Measurements from ENCODE around the gene ACO2. TPM values are rescaled to one million over a fixed set of nuclear protein-coding genes. Genes with fewer than 3 reads are reported as not detected.

Gene ACO2
- total RNA-seq, 1 experiment from 2014 or later = 76.7 TPM

DNA sequence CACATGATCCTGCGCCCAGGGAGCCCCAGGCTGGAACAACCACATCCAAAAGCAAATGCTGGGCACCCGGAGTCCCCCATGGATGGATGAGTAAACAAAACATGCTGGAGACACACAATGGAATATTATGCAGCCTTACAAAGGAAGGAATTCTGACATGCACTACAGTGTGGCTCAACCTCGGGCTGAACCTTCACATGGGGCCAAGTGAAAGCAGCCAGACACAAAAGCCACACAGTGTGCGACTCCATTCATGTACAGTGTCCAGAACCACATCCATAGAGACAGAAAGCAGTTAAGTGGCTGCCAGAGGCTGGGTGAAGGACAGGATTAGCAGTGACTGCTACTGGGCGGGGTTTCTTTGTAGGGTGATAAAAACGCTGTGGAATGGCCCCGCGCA, 65.3 kb downstream of the ACO2 start:
- no peak overlapping the region for H2AFZ ChIP-seq
- H3K9me3 ChIP-seq (ENCODE audit: insufficient read depth, low read depth) = no peaks in the 10 kb centered on the region
- H3K27me3 ChIP-seq (ENCODE audit: insufficient read depth, low read depth) = no peaks in the 10 kb centered on the region
- DNase-seq = no peak
- H3K4me1 ChIP-seq (replicated peaks; ENCODE audit: insufficient read depth) = no peaks in the 10 kb centered on the region
- ChIA-PET POLR2A (ENCODE audit: unreplicated experiment) (interaction anchor here (0.7 kb wide), 2 partner anchors 55 to 533 kb away, joined by 3 to 7 read pairs; partner anchors contain the start of gene PMM1), CTCF (no interaction called here)
- intact Hi-C loops (cut with micrococcal nuclease; ENCODE audit: unreplicated experiment) = no loop called here
- no TSS peak for BruUV-seq (replicated peaks)
- peaks cover 23% of the 10 kb centered on the region for H3K79me2 ChIP-seq (ENCODE audit: low read depth)
- no peak overlapping the region for H3K4me2 ChIP-seq
- peaks cover 77% of the 10 kb centered on the region for H4K20me1 ChIP-seq (ENCODE audit: insufficient read depth)
- TF ChIP-seq, protein P1, sequence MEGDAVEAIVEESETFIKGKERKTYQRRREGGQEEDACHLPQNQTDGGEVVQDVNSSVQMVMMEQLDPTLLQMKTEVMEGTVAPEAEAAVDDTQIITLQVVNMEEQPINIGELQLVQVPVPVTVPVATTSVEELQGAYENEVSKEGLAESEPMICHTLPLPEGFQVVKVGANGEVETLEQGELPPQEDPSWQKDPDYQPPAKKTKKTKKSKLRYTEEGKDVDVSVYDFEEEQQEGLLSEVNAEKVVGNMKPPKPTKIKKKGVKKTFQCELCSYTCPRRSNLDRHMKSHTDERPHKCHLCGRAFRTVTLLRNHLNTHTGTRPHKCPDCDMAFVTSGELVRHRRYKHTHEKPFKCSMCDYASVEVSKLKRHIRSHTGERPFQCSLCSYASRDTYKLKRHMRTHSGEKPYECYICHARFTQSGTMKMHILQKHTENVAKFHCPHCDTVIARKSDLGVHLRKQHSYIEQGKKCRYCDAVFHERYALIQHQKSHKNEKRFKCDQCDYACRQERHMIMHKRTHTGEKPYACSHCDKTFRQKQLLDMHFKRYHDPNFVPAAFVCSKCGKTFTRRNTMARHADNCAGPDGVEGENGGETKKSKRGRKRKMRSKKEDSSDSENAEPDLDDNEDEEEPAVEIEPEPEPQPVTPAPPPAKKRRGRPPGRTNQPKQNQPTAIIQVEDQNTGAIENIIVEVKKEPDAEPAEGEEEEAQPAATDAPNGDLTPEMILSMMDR (conservative IDR thresholded peaks at IDR 0.05) = no peak
- TF ChIP-seq EZH2 (IDR thresholded peaks at IDR 0.05; ENCODE audit: low read depth) = no peak
- H3K4me3 ChIP-seq = no peak overlapping the region
- H3K27ac ChIP-seq = no peak overlapping the region
- H3K9me2 ChIP-seq (ENCODE audit: insufficient read depth) = no peaks in the 10 kb centered on the region
- peaks cover 19% of the 10 kb centered on the region; the same call in 1 of the 2 replicates for H3K36me3 ChIP-seq (ENCODE audit: low read depth)
- peaks cover 60% of the 10 kb centered on the region for H3F3A ChIP-seq (ENCODE audit: insufficient read depth, low read depth)

DNA sequence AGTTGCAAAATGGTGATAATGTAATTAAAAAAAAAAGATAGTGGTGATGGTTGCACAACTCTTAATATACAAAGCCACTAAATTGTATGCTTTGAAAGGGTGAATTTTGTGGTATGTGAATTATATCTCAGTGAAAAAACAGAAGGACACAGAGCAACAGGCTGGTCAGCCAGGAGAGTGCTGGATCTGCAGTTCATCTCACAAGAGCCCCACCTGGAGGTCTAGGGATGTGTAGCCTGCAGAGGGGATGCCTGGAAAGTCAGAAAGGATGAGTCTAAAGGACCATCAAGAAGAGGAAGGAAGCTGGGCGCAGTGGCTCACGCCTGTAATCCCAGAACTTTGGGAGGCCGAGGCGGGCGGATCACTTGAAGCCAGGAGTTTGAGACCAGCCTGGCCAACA, 66.3 kb downstream of the ACO2 start:
- ChIA-PET POLR2A (ENCODE audit: unreplicated experiment) (no interaction called here), CTCF (interaction anchor here (0.6 kb wide), 2 partner anchors 19 to 20 kb away, joined by 3 read pairs; no protein-coding TSS in a partner anchor)
- no peaks in the 10 kb centered on the region for H3K4me1 ChIP-seq (replicated peaks; ENCODE audit: insufficient read depth)
- H4K20me1 ChIP-seq (ENCODE audit: insufficient read depth) = peaks cover 76% of the 10 kb centered on the region
- DNase-seq = no peak
- no peak overlapping the region for H3K4me2 ChIP-seq
- peaks cover 50% of the 10 kb centered on the region; the same call in 1 of the 2 replicates for H3F3A ChIP-seq (ENCODE audit: insufficient read depth, low read depth)
- no peak overlapping the region for H3K4me3 ChIP-seq
- no peak overlapping the region for H2AFZ ChIP-seq
- H3K9me3 ChIP-seq (ENCODE audit: insufficient read depth, low read depth) = no peaks in the 10 kb centered on the region
- no peak for TF ChIP-seq EZH2 (IDR thresholded peaks at IDR 0.05; ENCODE audit: low read depth)
- TF ChIP-seq, protein P1 (conservative IDR thresholded peaks at IDR 0.05) = no peak; the same call in 1 of the 2 replicates
- no TSS peak for BruUV-seq (replicated peaks)
- peaks cover 30% of the 10 kb centered on the region for H3K79me2 ChIP-seq (ENCODE audit: low read depth)
- H3K36me3 ChIP-seq (ENCODE audit: low read depth) = peaks cover 19% of the 10 kb centered on the region; the same call in 1 of the 2 replicates
- no peak overlapping the region for H3K27ac ChIP-seq
- no peaks in the 10 kb centered on the region for H3K9me2 ChIP-seq (ENCODE audit: insufficient read depth)
- intact Hi-C loops (cut with micrococcal nuclease; ENCODE audit: unreplicated experiment) = no loop called here
- no peaks in the 10 kb centered on the region for H3K27me3 ChIP-seq (ENCODE audit: insufficient read depth, low read depth)

DNA sequence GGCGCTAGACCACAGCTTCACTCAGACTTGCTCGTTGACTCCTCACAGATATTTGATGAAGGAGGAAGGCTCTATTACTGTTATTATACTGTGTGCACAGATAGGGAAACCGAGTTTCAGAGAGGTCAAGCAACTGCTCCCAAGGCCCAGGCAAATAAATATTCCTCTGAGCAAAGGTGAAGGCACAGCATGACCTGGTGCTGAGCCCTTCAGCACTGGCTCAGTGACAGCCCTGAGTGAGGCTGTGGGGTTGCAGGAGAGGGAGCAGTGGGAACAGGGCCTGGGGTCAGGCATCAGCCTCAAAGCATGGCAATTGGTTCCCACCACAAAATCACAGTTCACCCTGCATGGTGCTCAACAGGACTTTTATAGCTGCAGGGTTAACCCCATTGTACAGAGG, 68.3 kb downstream of the ACO2 start:
- BruUV-seq (replicated peaks) = no TSS peak
- POLR2A ChIA-PET (ENCODE audit: unreplicated experiment) = no interaction called here

More for the DNA sequence above, 68.3 kb downstream of the ACO2 start:
- CTCF ChIA-PET = interaction anchor here (0.6 kb wide), 1 partner anchor 82 kb away, joined by 3 read pairs; no protein-coding TSS in a partner anchor
- no peak for DNase-seq
- Histone ChIP-seq H3K9me3 (ENCODE audit: insufficient read depth, low read depth) (no peaks in the 10 kb centered on the region), H3K36me3 (ENCODE audit: low read depth) (peaks cover 12% of the 10 kb centered on the region; the same call in 1 of the 2 replicates), H3K4me1 (replicated peaks; ENCODE audit: insufficient read depth) (peaks cover under 1% of the 10 kb centered on the region; the same call in 1 of the 2 replicates), H3K9me2 (ENCODE audit: insufficient read depth) (no peaks in the 10 kb centered on the region), H3K4me3 (no peak overlapping the region), H3K27me3 (ENCODE audit: insufficient read depth, low read depth) (no peaks in the 10 kb centered on the region), H3K4me2 (no peak overlapping the region), H4K20me1 (ENCODE audit: insufficient read depth) (peaks cover 76% of the 10 kb centered on the region), H3K27ac (no peak overlapping the region), H3F3A (ENCODE audit: insufficient read depth, low read depth) (peaks cover 35% of the 10 kb centered on the region; the same call in 1 of the 2 replicates), H2AFZ (no peak overlapping the region), H3K79me2 (ENCODE audit: low read depth) (peaks cover 47% of the 10 kb centered on the region)
- intact Hi-C loops (cut with micrococcal nuclease; ENCODE audit: unreplicated experiment) = no loop called here
- TF ChIP-seq, protein P1 (conservative IDR thresholded peaks at IDR 0.05) = no peak
- TF ChIP-seq EZH2 (IDR thresholded peaks at IDR 0.05; ENCODE audit: low read depth) = no peak
